Stimulated activated CD4-positive, alpha-beta T cell treated with anti-CD3 and anti-CD28 coated beads, Interleukin-15, amount 100 ng/mL, for 1 hour (primary cell): ENCODE measurements around the gene SYNPO.

Experiments
- DNase-seq, 2 donors: peaks; one replicate each; pipeline ENCODE4 v3.0.0-alpha.2; 2020; ENCODE audit warnings: low read depth in 1 of 2, low spot score in 1 of 2

SYNPO gene

GRCh38 chr5:150689120-150689519 is 48.7 kb downstream of the SYNPO start:
- no peak for DNase-seq

- no peak for DNase-seq
These were observed 50.3 kb downstream of the SYNPO start for GRCh38 chr5:150690760-150691159.

- DNase-seq = no peak
These were observed 51.8 kb downstream of the SYNPO start for GRCh38 chr5:150692276-150692675.

- DNase-seq = no peak
These were observed 54.2 kb downstream of the SYNPO start for GRCh38 chr5:150694612-150695011.

- DNase-seq = no peak
These were observed 59.8 kb downstream of the SYNPO start for GRCh38 chr5:150700246-150700593.

- peak; percentile 77 to 86 for DNase-seq
These were observed 60.3 kb downstream of the SYNPO start, which contains the start of gene RBM22 for GRCh38 chr5:150700594-150701377. RBM22 (minus strand) TSS chr5:150701062; CDS start chr5:150700985, 77 bp downstream.

- DNase-seq = no peak
These were observed 63.3 kb downstream of the SYNPO start for GRCh38 chr5:150703762-150704161.

GRCh38 chr5:150706776-150707390 is 66.4 kb downstream of the SYNPO start:
- no peak for DNase-seq
